Activated CD4-positive, alpha-beta T cell treated with anti-CD3 and anti-CD28 coated beads, Interleukin-10, Interleukin-2, amounts not matched to agents 100 ng/mL and 50 ng/mL, durations not matched to agents 16 hours and 8 hours (primary cell): ENCODE measurements around the gene CYBC1.

Experiments used
- DNase-seq: peaks from one replicate; pipeline ENCODE4 v3.0.0-alpha.2; 2020

CYBC1 gene

GRCh38 chr17:82446124-82446523, 4.4 kb downstream of the CYBC1 start:
- no peak for DNase-seq

- no peak for DNase-seq
Measured at GRCh38 chr17:82445542-82445941, 5.0 kb downstream of the CYBC1 start.

GRCh38 chr17:82444941-82445521, 5.5 kb downstream of the CYBC1 start:
- DNase-seq = no peak

- DNase-seq = no peak
Measured at GRCh38 chr17:82444284-82444893, 6.2 kb downstream of the CYBC1 start.

DNA sequence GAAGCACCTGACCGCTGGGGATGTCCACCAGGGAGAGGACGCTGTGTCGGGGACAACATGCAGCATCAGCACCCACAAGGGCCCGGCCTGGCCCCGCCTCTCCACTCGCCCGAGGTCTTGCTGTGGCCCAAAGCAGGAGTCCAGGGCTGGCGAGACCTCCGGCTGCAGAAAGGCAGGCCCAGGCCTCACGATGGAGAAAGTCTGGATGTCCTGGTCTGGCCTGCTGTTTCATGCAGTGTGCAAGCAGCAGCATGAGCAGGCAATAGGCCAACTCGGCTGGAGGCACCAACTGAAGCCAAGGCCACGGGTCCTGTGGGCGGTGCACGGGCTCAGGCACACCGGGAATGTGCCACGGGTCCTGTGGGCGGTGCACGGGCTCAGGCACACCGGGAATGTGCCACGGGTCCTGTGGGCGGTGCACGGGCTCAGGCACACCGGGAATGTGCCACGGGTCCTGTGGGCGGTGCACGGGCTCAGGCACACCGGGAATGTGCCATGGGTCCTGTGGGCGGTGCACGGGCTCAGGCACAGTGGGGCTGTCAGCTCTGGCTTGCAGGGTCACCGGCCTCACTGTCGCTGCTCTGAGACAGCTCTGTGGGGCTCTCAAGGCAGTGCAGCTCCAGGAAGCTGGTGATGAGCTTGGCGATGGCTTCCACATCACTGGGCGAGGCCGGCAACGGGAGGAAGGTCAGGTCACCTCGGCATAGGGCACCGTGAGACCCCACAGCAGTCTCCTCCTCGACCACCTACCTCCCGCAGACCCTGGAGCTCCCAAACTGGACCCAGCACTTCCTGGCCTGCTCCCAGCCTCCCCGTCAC, 6.9 kb downstream of the CYBC1 start:
- no peak for DNase-seq

- no peak for DNase-seq
Measured at GRCh38 chr17:82442643-82443464, 7.7 kb downstream of the CYBC1 start.

DNA sequence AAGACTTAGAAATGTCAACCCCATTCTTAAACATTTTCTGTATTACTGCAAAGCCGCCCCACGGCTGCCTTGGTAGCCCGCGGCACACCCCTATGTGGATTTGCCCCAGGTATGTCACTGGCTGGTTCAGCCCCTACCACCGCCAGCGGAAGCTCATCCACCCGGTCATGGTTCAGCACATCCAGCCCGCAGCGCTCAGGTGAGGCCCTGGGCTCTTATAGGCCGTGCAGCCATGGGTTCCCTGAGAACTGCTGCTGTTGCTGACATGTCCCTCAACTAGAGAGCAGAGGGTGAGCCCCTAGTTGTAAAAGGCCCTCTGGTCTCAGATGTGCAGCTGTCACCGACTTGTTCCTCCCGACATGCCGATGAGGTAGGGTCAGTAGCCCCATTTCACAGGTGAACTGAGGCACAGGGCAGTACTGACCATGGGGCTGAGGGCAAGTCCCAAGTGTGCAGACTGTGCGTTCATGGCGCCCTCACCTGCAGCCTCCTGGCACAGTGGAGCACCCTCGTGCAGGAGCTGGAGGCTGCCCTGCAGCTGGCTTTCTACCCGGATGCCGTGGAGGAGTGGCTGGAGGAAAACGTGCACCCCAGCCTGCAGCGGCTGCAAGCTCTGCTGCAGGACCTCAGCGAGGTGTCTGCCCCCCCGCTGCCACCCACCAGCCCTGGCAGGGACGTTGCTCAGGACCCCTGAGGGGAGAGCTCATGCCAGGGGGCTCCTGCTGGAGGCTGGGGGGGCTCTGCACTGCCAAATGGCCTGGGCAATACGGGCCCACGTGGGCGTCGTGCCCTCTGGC, 8.7 kb downstream of the CYBC1 start:
- no peak for DNase-seq

GRCh38 chr17:82440991-82441627, 9.4 kb downstream of the CYBC1 start:
- no peak for DNase-seq

DNA sequence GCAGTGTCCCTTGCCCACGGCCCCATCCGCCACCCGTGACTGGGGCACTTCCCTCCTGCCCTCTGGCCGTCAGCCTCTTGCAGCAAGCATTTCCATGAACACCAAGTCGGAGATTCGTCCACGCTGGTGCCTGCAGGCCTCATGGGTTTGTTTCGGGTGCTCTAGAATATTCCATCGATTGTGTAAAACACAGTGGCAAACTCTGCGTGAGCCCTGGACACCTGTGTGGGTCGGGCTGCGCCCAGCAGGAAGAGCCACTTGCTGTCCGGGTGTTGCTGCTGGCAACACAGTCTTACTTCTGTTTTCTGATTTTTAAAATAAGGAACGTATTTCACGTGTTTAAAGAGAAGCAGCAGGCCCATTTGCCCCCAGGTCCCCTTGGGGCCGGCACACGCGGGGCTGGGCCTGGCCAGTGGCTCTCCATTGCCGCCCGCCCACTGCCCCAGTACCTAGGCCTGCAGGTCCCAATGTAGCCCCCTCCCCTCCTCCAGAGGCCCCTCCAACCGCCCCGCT, 10.0 kb downstream of the CYBC1 start:
- no peak for DNase-seq

GRCh38 chr17:82439829-82440365, 10.7 kb downstream of the CYBC1 start:
- no peak for DNase-seq

DNA sequence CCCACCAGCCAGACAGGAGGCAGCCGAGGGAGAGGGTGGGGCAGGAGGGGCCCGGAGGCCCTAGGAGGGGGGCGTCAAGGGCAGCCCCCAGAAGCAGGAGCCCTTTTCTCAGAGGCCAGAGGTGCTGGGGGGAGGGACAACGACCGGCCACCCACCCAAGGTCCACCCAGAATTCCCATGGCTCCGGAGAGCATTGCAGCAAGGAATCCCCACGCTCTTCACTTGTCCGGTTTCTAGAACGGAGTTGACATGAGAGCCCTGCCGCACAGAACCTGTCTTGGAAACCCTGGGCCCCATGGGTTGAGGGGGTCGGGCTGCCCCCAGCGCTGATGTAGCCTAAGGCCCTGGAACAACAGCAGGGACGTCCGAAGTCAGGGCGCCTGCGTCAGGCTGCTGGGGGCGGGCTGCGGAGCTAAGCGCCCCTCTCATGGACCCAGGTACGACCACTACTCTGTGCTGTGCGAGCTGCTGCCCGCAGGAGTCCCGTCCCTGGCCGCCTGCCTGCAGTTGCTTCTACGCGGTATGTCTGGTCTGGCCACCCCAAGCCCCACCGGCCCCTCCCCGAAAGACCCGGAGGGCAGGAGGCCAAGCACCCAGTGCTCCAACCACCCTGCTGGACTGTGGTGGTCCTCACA, 11.2 kb downstream of the CYBC1 start:
- no peak for DNase-seq

DNA sequence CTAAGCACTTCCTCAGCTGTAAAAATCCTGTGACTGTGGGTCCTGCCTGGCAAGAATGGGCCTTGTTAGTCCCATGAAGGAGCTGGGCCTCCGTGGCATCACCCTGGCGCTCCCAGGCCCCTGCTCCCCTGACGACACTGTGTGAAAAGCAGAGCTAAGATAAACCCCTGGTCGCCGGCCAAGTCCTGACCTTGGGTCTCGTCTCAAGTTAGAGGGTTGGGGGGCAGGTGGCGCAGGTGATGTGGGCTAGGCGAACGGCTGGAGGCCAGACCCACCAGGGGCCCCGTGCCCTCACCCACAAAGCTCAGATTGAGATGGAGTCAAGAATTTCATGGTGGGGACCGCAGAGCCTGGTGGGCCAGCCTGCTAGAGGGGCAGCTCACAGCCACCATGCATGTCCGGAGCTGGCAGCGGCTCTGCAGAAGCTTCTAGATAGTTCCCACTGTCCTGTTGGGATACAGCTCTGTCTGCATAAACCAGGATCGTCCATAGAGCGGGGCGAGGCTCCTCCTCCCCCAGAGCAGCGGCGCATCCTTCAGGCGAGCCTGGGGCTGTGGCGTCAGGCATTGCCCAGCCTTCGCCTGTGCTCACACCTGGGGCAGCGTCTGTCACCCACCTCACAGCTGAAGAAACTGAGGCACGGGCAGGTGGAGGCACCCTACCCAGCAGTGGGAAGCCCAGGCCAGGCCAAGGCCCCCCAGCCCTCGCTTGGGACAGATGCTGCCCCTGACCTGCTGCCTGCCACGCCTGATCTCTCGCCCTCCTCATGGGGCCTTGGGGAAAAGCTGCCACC, 12.0 kb downstream of the CYBC1 start:
- no peak for DNase-seq

DNA sequence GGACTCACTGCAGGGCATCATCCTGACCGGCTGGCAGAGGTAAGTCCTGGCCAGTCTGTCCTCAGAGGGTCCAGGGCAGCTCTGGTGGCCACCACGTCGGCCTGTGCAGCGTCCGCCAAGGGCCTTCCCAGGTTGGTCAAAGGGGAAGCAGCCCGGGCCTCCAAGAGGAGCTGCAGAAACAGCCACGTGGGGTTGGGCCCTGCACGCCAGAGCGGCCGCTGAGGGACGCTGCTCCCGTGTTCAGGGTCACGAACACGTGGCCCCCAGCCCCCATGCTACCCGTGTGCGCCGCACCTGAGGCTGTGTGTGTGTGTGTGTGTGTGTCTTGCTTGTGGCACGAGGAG, 13.3 kb downstream of the CYBC1 start:
- DNase-seq = no peak

DNA sequence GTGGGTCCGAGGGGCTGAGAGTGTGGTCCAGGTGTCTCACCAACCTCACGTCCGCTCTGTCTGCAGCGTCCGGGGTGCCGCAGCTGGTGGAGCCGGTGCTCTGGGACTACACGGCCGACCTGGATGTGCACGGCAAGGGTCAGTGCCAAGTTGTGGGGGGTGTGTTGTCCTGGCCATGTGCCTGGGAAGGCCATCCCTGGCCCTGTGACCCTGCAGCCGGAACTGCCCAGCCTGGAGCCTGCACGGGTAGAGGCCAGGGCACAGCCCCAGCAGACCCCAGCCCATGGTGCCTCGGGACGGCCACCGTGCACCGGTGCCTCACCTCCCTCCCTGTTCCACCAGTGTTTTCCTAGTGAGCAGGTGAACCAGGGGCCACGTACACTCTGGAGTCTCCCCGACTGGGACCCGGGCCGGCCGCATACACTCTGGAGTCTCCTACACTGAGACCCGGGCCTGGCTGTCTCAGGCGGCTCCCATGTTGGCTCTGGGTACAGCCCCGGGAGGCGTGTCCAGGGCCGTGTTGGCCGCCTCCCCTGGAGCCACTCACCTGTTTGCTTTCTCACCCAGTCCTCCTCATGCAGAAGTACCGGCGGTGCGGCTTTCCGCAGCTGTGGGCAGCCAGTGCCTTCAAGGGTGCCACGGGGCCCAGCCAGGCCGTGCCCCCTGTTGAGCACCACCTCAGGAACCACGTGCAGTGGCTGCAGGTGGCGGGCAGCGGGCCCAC, 13.8 kb downstream of the CYBC1 start:
- no peak for DNase-seq

- DNase-seq = no peak
Measured at GRCh38 chr17:82435601-82436583, 14.7 kb downstream of the CYBC1 start.

GRCh38 chr17:82435103-82435502, 15.4 kb downstream of the CYBC1 start:
- no peak for DNase-seq

GRCh38 chr17:82434216-82434565, 16.4 kb downstream of the CYBC1 start:
- no peak for DNase-seq

GRCh38 chr17:82433560-82434215, 16.9 kb downstream of the CYBC1 start:
- no peak for DNase-seq
